OCI-LY7 (cell line): ENCODE measurements around the gene YIPF7. TPM values are rescaled to one million over a fixed set of nuclear protein-coding genes. Genes with fewer than 3 reads are reported as not detected.

Experiments
- BruUV-seq: library from RNA; stranded (reverse); fragments of 400-500 nt; replicated peaks from 2 replicates; lab custom pipeline; 2021; lab: Mats Ljungman, UMichigan
- CTCF ChIA-PET: fragments of 300-600 bp; sonication (Branson Sonifier 250); formaldehyde crosslinking; loops from one replicate; lab custom pipeline; 2022; ENCODE audit warnings: antibody characterized with exemption; ENCODE audit not compliant: unreplicated experiment; lab: Charles Lee
- POLR2A ChIA-PET: fragments of 300-600 bp; sonication (Branson Sonifier 250); formaldehyde crosslinking; loops from one replicate; lab custom pipeline; 2022; ENCODE audit warnings: antibody characterized with exemption; lab: Charles Lee
- DNase-seq: peaks from one replicate; pipeline ENCODE4 v3.0.0-alpha.2; 2015; ENCODE audit warnings: low spot score
- H2AFZ ChIP-seq: fragments of 200-600 bp; sonication (generic), shearing (Covaris generic); 2 replicates; pipeline ENCODE4 v1.6.1; 2014; ENCODE audit warnings: mild to moderate bottlenecking, antibody characterized with exemption, low read length, moderate library complexity
- H3K27ac ChIP-seq: fragments of 200-600 bp; sonication (generic); 2 replicates; pipeline ENCODE4 v1.5.1; 2014; ENCODE audit warnings: mixed run types, low read depth, mild to moderate bottlenecking, moderate library complexity, low read length, inconsistent platforms; ENCODE audit not compliant: poor library complexity, severe bottlenecking
- H3K36me3 ChIP-seq: fragments of 200-600 bp; sonication (generic); 2 replicates; pipeline ENCODE4 v1.6.1; 2014; ENCODE audit warnings: mild to moderate bottlenecking, antibody characterized with exemption, low read length, moderate library complexity, mixed read lengths; ENCODE audit not compliant: insufficient read depth
- H3K4me1 ChIP-seq: fragments of 200-600 bp; sonication (generic); 2 replicates; pipeline ENCODE4 v1.5.1; 2014; ENCODE audit warnings: mild to moderate bottlenecking, low read length; ENCODE audit not compliant: insufficient read depth, poor library complexity, severe bottlenecking
- H3K4me2 ChIP-seq: fragments of 200-600 bp; sonication (generic); 2 replicates; pipeline ENCODE4 v1.6.1; 2014; ENCODE audit warnings: mild to moderate bottlenecking, low read length
- H3K4me3 ChIP-seq: fragments of 200-600 bp; sonication (generic); 2 replicates; pipeline ENCODE4 v1.5.1; 2014; ENCODE audit warnings: mild to moderate bottlenecking, low read depth, low read length; ENCODE audit not compliant: poor library complexity, severe bottlenecking
- H3K79me2 ChIP-seq: fragments of 200-600 bp; sonication (generic); 2 replicates; pipeline ENCODE4 v1.6.1; 2016; ENCODE audit warnings: low read depth, mild to moderate bottlenecking, low read length, moderate library complexity, mixed read lengths; ENCODE audit not compliant: insufficient read depth
- H3K9me2 ChIP-seq: fragments of 200-600 bp; sonication (generic); 2 replicates; pipeline ENCODE4 v1.6.1; 2016; ENCODE audit warnings: mild to moderate bottlenecking, low read length, mixed read lengths; ENCODE audit not compliant: insufficient read depth
- H3K9me3 ChIP-seq: fragments of 200-600 bp; sonication (generic); 2 replicates; pipeline ENCODE4 v1.6.1; 2014; ENCODE audit warnings: mild to moderate bottlenecking, mixed run types, low read length, mixed read lengths
- H4K20me1 ChIP-seq: fragments of 200-600 bp; sonication (generic); 2 replicates; pipeline ENCODE4 v1.6.1; 2014; ENCODE audit warnings: mild to moderate bottlenecking, antibody characterized with exemption, low read length, moderate library complexity, mixed read lengths; ENCODE audit not compliant: insufficient read depth
- CTCF ChIP-seq: fragments of 200-600 bp; sonication (generic); conservative IDR thresholded peaks from 2 replicates; pipeline ENCODE4 v1.5.1; 2014; ENCODE audit warnings: mild to moderate bottlenecking, antibody characterized with exemption, low read length, moderate library complexity, mixed read lengths
- EZH2phosphoT487 ChIP-seq: fragments of 200-600 bp; sonication (generic); IDR thresholded peaks from 2 replicates; pipeline ENCODE4 v1.6.1; 2018; ENCODE audit warnings: low read depth, borderline replicate concordance, mild to moderate bottlenecking, mixed run types, antibody characterized with exemption, low read length, moderate library complexity, mixed read lengths
- intact Hi-C: fragments of 100-400 bp; cut with micrococcal nuclease; formaldehyde crosslinking; loops from one replicate; pipeline ENCODE4 v1.10.0; 2022; ENCODE audit not compliant: unreplicated experiment
- total RNA-seq, 2 experiments: library from RNA; depleted of rRNA in 1 of 2; stranded (reverse); fragments of >200 nt in 1 of 2; shearing (Covaris generic) in 1 of 2; gene quantifications; 2 replicates each; pipeline ENCODE4 v1.2.3, GENCODE V29; 2014 to 2022

Gene YIPF7
- total RNA-seq, 2 experiments from 2014 or later: not detected

GRCh38 chr4:44661940-44662622, 10.7 kb upstream of the YIPF7 start:
- no peaks in the 10 kb centered on the region for H3K4me1 ChIP-seq
- POLR2A ChIA-PET: no interaction called here
- intact Hi-C loops: no loop called here
- CTCF ChIA-PET: no interaction called here
- no peaks in the 10 kb centered on the region for H3K9me3 ChIP-seq
- H3K4me2 ChIP-seq: no peak overlapping the region
- H3K27ac ChIP-seq: no peak overlapping the region
- no peaks in the 10 kb centered on the region for H3K36me3 ChIP-seq
- no peaks in the 10 kb centered on the region for H3K79me2 ChIP-seq
- no peaks in the 10 kb centered on the region for H4K20me1 ChIP-seq
- no peak overlapping the region for H2AFZ ChIP-seq
- no TSS peak for BruUV-seq
- no peak for DNase-seq
- H3K9me2 ChIP-seq: no peaks in the 10 kb centered on the region
- TF ChIP-seq CTCF (peak; percentile 22; the same call in 1 of the 2 replicates), EZH2phosphoT487 (no peak)
- H3K4me3 ChIP-seq: no peak overlapping the region

DNA sequence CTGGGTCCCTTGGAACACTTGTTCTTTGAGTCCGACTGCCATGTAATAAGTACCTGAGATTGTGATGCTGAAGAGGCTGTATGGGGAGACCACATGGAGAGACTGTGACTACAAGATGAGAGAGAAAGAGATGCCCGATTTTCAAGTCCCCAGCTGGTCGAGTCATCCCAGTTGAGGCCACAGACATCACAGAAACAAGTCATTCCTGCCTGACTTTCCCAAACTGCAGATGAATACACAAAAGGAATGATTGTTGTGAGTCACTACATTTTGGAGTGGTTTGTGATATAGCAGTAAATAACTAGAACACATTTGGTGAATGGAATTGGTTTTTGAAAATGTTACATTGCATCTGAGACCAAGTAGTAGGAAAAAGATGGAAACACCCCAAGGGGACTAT, 9.0 kb upstream of the YIPF7 start:
- Histone ChIP-seq H2AFZ (no peak overlapping the region), H3K9me2 (no peaks in the 10 kb centered on the region), H3K4me1 (no peaks in the 10 kb centered on the region), H3K4me2 (no peak overlapping the region), H4K20me1 (no peaks in the 10 kb centered on the region), H3K36me3 (no peaks in the 10 kb centered on the region), H3K79me2 (no peaks in the 10 kb centered on the region), H3K4me3 (no peak overlapping the region), H3K9me3 (no peaks in the 10 kb centered on the region), H3K27ac (no peak overlapping the region)
- no TSS peak for BruUV-seq
- intact Hi-C loops: no loop called here
- CTCF ChIA-PET: no interaction called here
- no peak for DNase-seq
- POLR2A ChIA-PET: no interaction called here
- TF ChIP-seq CTCF (no peak), EZH2phosphoT487 (no peak)

DNA sequence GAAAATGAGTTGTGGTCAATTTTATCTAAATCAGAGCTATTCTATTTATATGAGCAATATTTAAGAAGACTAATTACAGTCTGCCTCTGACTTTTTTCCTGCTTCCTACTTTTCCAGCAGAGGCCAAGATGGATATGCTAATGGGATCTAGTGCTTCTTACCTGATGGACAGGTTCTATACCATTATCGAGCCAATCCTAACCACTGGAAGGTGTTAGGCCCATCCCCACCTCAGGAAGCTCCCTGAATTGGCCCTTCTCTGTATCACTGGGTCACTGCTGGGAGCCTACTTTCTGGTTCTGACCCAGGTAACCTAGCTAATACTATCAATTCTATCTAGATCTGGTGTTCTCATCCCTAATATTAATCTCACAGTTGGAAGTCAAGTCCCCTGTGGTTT, 577 bp upstream of the YIPF7 start:
- ChIA-PET CTCF (no interaction called here), POLR2A (interaction anchor here (0.6 to 1.2 kb wide), 3 partner anchors 10 to 1088 kb away, joined by 4 to 5 read pairs (median 4); no protein-coding TSS in a partner anchor)
- no peak overlapping the region for H3K27ac ChIP-seq
- no peaks in the 10 kb centered on the region for H3K79me2 ChIP-seq
- no peak overlapping the region for H3K4me3 ChIP-seq
- H3K4me2 ChIP-seq: no peak overlapping the region
- H3K9me3 ChIP-seq: no peaks in the 10 kb centered on the region
- no TSS peak for BruUV-seq
- H4K20me1 ChIP-seq: no peaks in the 10 kb centered on the region
- DNase-seq: no peak
- H3K9me2 ChIP-seq: no peaks in the 10 kb centered on the region
- intact Hi-C loops: no loop called here
- TF ChIP-seq EZH2phosphoT487 (no peak), CTCF (no peak)
- no peak overlapping the region for H2AFZ ChIP-seq
- no peaks in the 10 kb centered on the region for H3K4me1 ChIP-seq
- H3K36me3 ChIP-seq: no peaks in the 10 kb centered on the region
